IMR-90 (cell line): ENCODE measurements around the gene AVPI1.

Source experiments
- CEBPB ChIP-seq: IDR thresholded peaks from 2 replicates; pipeline ENCODE4 v1.6.1; 2012; ENCODE audit warnings: low read depth, low read length, improper control_type of control experiment
- CHD1 ChIP-seq: IDR thresholded peaks from 2 replicates; pipeline ENCODE4 v1.6.1; 2012; ENCODE audit warnings: low read depth, low read length, improper control_type of control experiment
- POLR2A ChIP-seq: IDR thresholded peaks from 2 replicates; pipeline ENCODE4 v1.6.1; 2012; ENCODE audit warnings: mild to moderate bottlenecking, low read depth, low read length
- SMC3 ChIP-seq: fragments of 150-350 bp; IDR thresholded peaks from 2 replicates; pipeline ENCODE4 v1.6.1; 2016; ENCODE audit warnings: low read depth, mild to moderate bottlenecking, antibody characterized with exemption, low read length, moderate library complexity
- TF ChIP-seq, protein P1 (sequence below): conservative IDR thresholded peaks from 2 replicates; pipeline ENCODE4 v1.5.1; 2012; ENCODE audit warnings: mild to moderate bottlenecking, low read depth, low read length, improper control_type of control experiment

DNA sequence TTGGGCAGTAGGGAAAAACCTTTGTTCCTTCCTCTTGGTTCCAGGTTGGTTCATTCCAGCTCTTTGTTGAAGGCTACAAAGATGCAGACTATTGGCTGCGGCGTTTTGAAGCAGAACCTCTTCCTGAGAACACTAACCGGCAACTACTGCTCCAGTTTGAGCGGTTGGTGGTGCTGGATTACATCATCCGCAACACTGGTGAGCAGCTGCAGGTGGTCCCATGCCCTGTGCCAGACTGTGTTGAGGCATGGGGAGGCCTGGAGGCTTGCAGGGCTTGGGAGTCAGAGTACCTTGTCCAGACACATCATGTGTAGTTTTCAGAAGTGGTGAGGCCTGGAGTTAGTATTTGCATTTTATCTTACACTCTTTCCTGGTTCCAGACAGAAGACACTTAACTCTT lies 30.3 kb downstream of the AVPI1 start:
- TF ChIP-seq, protein P1, sequence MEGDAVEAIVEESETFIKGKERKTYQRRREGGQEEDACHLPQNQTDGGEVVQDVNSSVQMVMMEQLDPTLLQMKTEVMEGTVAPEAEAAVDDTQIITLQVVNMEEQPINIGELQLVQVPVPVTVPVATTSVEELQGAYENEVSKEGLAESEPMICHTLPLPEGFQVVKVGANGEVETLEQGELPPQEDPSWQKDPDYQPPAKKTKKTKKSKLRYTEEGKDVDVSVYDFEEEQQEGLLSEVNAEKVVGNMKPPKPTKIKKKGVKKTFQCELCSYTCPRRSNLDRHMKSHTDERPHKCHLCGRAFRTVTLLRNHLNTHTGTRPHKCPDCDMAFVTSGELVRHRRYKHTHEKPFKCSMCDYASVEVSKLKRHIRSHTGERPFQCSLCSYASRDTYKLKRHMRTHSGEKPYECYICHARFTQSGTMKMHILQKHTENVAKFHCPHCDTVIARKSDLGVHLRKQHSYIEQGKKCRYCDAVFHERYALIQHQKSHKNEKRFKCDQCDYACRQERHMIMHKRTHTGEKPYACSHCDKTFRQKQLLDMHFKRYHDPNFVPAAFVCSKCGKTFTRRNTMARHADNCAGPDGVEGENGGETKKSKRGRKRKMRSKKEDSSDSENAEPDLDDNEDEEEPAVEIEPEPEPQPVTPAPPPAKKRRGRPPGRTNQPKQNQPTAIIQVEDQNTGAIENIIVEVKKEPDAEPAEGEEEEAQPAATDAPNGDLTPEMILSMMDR: no peak
- TF ChIP-seq SMC3: no peak
- TF ChIP-seq POLR2A: no peak
- no peak for TF ChIP-seq CHD1
- TF ChIP-seq CEBPB: no peak
